GM12878 (cell line): ENCODE results near the gene WDFY1. TPM values are rescaled to one million over a fixed set of nuclear protein-coding genes. Genes with fewer than 3 reads are reported as not detected.
A peak's percentile ranks its signal among the peaks of the same experiment; 100 is the strongest.

Experiments
- BHLHE40 ChIP-seq, 2 experiments: fragments of 450-650 bp in 1 of 2; IDR thresholded peaks; 2 replicates each; pipeline ENCODE4 v1.6.1; 2011 to 2017; ENCODE audit warnings: low read depth in 2 of 2, borderline replicate concordance in 1 of 2, improper control_type of control experiment in 1 of 2, low read length in 1 of 2, mild to moderate bottlenecking in 1 of 2
- CEBPB ChIP-seq, 2 experiments: fragments of 150-350 bp in 1 of 2; IDR thresholded peaks; 2 replicates each; pipeline ENCODE4 v1.6.1; 2012 to 2014; ENCODE audit warnings: low read depth in 2 of 2, low read length in 2 of 2, borderline replicate concordance in 1 of 2, inconsistent platforms in 1 of 2
- CHD4 ChIP-seq: fragments of 200-600 bp; sonication (generic); IDR thresholded peaks from 2 replicates; pipeline ENCODE4 v1.6.1; 2016; ENCODE audit warnings: mild to moderate bottlenecking
- CREB1 ChIP-seq: IDR thresholded peaks from 2 replicates; pipeline ENCODE4 v1.6.1; 2012; ENCODE audit warnings: low read depth, mild to moderate bottlenecking, inconsistent platforms
- CUX1 ChIP-seq: IDR thresholded peaks from 2 replicates; pipeline ENCODE4 v1.6.1; 2012; ENCODE audit warnings: improper control_type of control experiment, low read depth, low read length; ENCODE audit not compliant: insufficient replicate concordance
- JUNB ChIP-seq: IDR thresholded peaks from 2 replicates; pipeline ENCODE4 v1.6.1; 2016; ENCODE audit warnings: antibody characterized with exemption, mild to moderate bottlenecking
- LARP7 ChIP-seq: fragments of 450-650 bp; IDR thresholded peaks from 2 replicates; pipeline ENCODE4 v1.6.1; 2017; ENCODE audit warnings: mild to moderate bottlenecking
- MAX ChIP-seq: IDR thresholded peaks from 2 replicates; pipeline ENCODE4 v1.6.1; 2012; ENCODE audit warnings: low read depth, low read length, improper control_type of control experiment
- MYC ChIP-seq: IDR thresholded peaks from 2 replicates; pipeline ENCODE4 v1.6.1; 2011; ENCODE audit warnings: mild to moderate bottlenecking, low read length, moderate library complexity, inconsistent platforms; ENCODE audit not compliant: insufficient read depth, insufficient replicate concordance, insufficient read length, severe bottlenecking
- NFYA ChIP-seq: IDR thresholded peaks from 2 replicates; pipeline ENCODE4 v1.6.1; 2011; ENCODE audit warnings: low read depth, mild to moderate bottlenecking, low read length, improper control_type of control experiment, borderline replicate concordance
- NFYB ChIP-seq: IDR thresholded peaks from 2 replicates; pipeline ENCODE4 v1.6.1; 2011; ENCODE audit warnings: low read depth, mild to moderate bottlenecking, low read length, improper control_type of control experiment, moderate library complexity; ENCODE audit not compliant: insufficient read depth
- NKRF ChIP-seq: fragments of 450-650 bp; conservative IDR thresholded peaks from 2 replicates; pipeline ENCODE4 v1.6.1; 2017; ENCODE audit warnings: mild to moderate bottlenecking, moderate library complexity
- NR2C2 ChIP-seq: IDR thresholded peaks from 2 replicates; pipeline ENCODE4 v1.6.1; 2011; ENCODE audit warnings: borderline replicate concordance, low read depth; ENCODE audit not compliant: control insufficient read depth, insufficient read length
- NRF1 ChIP-seq: conservative IDR thresholded peaks from 2 replicates; pipeline ENCODE4 v1.6.1; 2011; ENCODE audit warnings: mild to moderate bottlenecking, low read depth, low read length, improper control_type of control experiment
- PAX8 ChIP-seq: fragments of 450-650 bp; IDR thresholded peaks from 2 replicates; pipeline ENCODE4 v1.6.1; 2017; ENCODE audit warnings: mild to moderate bottlenecking, moderate library complexity
- PBX3 ChIP-seq: IDR thresholded peaks from 2 replicates; pipeline ENCODE4 v1.6.1; 2011; ENCODE audit warnings: mild to moderate bottlenecking, low read depth, low read length, moderate library complexity; ENCODE audit not compliant: insufficient replicate concordance
- RB1 ChIP-seq: fragments of 450-650 bp; formaldehyde crosslinking; IDR thresholded peaks from 2 replicates; pipeline ENCODE4 v1.6.1; 2017; ENCODE audit warnings: mild to moderate bottlenecking, borderline replicate concordance
- SUZ12 ChIP-seq: fragments of 200-600 bp; sonication (generic); IDR thresholded peaks from one replicate; pipeline ENCODE4 v1.6.1; 2018; ENCODE audit warnings: antibody characterized with exemption, mild to moderate bottlenecking; ENCODE audit not compliant: unreplicated experiment
- TCF7 ChIP-seq: IDR thresholded peaks from 2 replicates; pipeline ENCODE4 v1.6.1; 2014; ENCODE audit warnings: antibody characterized with exemption, borderline replicate concordance
- USF2 ChIP-seq: IDR thresholded peaks from 2 replicates; pipeline ENCODE4 v1.6.1; 2011; ENCODE audit warnings: low read depth, low read length, improper control_type of control experiment, borderline replicate concordance
- ZNF622 ChIP-seq: fragments of 450-650 bp; IDR thresholded peaks from 2 replicates; pipeline ENCODE4 v1.6.1; 2017; ENCODE audit warnings: mild to moderate bottlenecking, inconsistent platforms
- polyA plus RNA-seq, 11 experiments: library from polyadenylated mRNA; depleted of rRNA in 4 of 11; unstranded in 6 of 11; stranded (reverse) in 5 of 11; fragments of >200 nt; fragmentation: Nextera tagmentation in 4 of 11; fragmentation: Illumina TruSeq in 1 of 11; extraction: Ambion mirVana in 4 of 11; extraction: Trizol in 1 of 11; gene quantifications; 1 replicate in 1 of 11; 2 replicates in 10 of 11; pipeline versions ENCODE4 v1.2.1 to v1.2.3, GENCODE V29; 2011 to 2016; ENCODE audit warnings: inconsistent platforms in 2 of 11, missing spikeins in 2 of 11, low read depth in 1 of 11
- total RNA-seq, 4 experiments: library from RNA; depleted of rRNA in 3 of 4; stranded (reverse); fragments of >200 nt in 3 of 4; fragmentation: Illumina TruSeq in 1 of 4; extraction: Trizol in 1 of 4; gene quantifications; 2 replicates each; pipeline versions ENCODE4 v1.2.1 to v1.2.3, GENCODE V29; 2013 to 2021

WDFY1 gene
- total and polyA plus RNA-seq, 10 of the 15 experiments (the other 5 are each of a cell fraction or from before 2014, with no cell fraction given) = 2.9 to 28.1 (median 13.1) TPM

GRCh38 chr2:223896833-223897311 is 48.3 kb downstream of the WDFY1 start (continued):
- TF ChIP-seq NR2C2 (no peak), MAX (no peak), USF2 (no peak), PBX3 (no peak), ZNF622 (no peak), CHD4 (no peak), JUNB (peak; percentile 98), CUX1 (peak; percentile 77), NFYB (no peak), NFYA (no peak), NKRF (no peak), BHLHE40 (IDR thresholded peaks at IDR 0.05; ENCODE audit: borderline replicate concordance in 1 of 2, low read depth in 2 of 2, low read length in 1 of 2) (peak; percentile 79 to 84), CEBPB (IDR thresholded peaks at IDR 0.05; ENCODE audit: borderline replicate concordance in 1 of 2, low read depth in 2 of 2, low read length in 2 of 2) (no peak), LARP7 (no peak), CREB1 (peak; percentile 45; the same call in 1 of the 2 replicates), NRF1 (no peak), PAX8 (no peak), RB1 (no peak), SUZ12 (no peak), MYC (no peak), TCF7 (peak; percentile 32; the same call in 1 of the 2 replicates)
